Measurements from ENCODE around the gene SLC12A8. TPM values are rescaled to one million over a fixed set of nuclear protein-coding genes. Genes with fewer than 3 reads are reported as not detected.

Gene SLC12A8
- total and polyA plus RNA-seq, 12 donors = 1.0 to 5.9 (median 1.8) TPM

DNA sequence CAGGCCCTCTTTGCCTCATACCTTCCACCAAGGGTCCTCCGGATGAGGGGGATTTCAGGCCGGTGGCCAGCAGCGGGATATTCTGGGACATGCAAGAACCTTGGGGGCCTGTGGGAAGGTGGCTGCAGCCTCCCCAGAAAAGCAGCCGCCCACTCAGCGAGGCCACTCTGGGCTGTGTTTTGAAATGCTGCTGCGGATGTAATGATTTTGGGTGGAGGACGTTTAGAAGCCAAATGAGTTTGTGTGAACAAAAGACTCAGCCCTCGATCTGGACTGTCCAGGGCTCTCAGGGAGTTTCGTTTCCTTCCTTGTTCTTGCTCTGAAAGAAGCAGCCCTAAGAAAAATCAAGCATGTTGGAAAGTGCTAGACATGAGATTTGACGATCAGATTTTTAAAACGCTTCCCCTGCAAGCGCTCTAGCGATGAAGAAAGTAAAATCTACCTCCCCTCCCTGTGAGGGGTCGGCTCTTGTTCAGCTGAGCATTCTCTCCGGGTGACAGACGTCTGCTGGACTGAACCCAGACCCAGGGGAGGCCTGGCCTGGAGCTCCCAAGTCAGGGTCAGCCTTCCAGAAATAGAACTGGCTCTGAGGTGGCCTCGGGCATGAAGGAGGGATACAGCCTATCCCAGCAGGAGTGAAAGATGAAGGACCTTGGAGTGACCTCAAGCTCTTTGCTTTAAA is 169.7 kb downstream of the SLC12A8 start:
- Histone ChIP-seq H3K27ac (peak overlapping the region in 4 of 5 donors; percentile 65 to 73 (median 68)), H3K9me3 (replicated peaks in 1 of 3) (no peaks in the 10 kb centered on the region), H3K4me3 (peak overlapping the region in 1 of 4 donors; percentile 9), H3K27me3 (no peaks in the 10 kb centered on the region), H3K4me1 (replicated peaks in 1 of 2) (peaks cover 17 to 50% of the 10 kb centered on the region in 2 donors), H3K36me3 (replicated peaks in 1 of 2) (no peaks in the 10 kb centered on the region)
- DNase-seq = peak in 6 of 7 donors; percentile 34 to 60 (median 48)
- intact Hi-C loops (cut with DNase I) = no loop called here
- WGBS, 4 donors = 30 to 43% (median 36%) methylated on average over 12 to 17 of the region's 17 CpGs
- TF ChIP-seq POLR2A (IDR thresholded peaks at IDR 0.05) = no peak
- TF ChIP-seq, protein P1, sequence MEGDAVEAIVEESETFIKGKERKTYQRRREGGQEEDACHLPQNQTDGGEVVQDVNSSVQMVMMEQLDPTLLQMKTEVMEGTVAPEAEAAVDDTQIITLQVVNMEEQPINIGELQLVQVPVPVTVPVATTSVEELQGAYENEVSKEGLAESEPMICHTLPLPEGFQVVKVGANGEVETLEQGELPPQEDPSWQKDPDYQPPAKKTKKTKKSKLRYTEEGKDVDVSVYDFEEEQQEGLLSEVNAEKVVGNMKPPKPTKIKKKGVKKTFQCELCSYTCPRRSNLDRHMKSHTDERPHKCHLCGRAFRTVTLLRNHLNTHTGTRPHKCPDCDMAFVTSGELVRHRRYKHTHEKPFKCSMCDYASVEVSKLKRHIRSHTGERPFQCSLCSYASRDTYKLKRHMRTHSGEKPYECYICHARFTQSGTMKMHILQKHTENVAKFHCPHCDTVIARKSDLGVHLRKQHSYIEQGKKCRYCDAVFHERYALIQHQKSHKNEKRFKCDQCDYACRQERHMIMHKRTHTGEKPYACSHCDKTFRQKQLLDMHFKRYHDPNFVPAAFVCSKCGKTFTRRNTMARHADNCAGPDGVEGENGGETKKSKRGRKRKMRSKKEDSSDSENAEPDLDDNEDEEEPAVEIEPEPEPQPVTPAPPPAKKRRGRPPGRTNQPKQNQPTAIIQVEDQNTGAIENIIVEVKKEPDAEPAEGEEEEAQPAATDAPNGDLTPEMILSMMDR (IDR thresholded peaks at IDR 0.05) = no peak

DNA sequence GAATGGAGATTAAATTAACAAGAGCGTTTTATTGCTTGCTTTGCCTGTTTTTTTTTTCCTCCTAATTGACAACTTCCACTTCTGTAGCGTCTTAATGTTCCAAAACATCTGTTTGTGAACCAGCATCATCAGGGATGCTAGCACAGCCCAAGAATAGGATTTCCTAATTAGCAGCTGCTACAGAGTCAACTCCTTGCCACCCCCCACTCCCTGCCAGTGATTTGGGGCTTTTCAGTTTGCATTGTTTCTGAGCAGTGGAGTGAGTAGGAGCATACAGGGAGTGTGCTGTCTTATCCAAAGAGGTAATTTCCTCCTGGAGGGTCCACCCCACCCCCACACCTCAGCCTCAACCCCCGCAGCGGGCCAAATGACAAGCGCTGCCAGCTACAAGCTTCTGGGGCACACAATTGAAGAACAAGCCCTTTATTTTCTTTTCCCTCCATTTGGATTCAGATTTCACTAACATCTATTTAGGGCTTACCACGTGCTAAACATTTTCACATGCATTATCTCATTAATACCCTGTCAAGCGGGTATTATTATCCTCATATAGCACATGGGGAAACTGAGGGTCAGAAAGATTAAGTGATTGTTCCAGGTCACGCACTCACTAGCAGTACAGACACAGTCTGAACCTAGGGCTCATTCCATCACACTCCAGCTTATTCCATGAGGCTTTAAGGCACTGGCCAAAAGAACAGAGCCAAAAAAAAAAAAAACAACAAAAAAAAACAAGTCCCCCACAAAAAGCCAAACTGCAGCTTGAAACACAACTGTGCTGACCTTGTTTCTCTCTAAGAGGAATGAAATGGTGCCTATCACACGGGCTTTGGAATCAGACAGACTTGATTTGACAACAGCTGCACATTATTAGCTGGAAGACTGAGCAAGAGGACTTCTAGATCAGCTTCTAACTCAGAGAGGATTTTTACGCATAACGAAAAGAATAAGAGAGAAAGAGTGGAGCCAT is 173.1 kb downstream of the SLC12A8 start:
- intact Hi-C loops (cut with DNase I) = no loop called here
- Histone ChIP-seq H3K27me3 (no peaks in the 10 kb centered on the region), H3K36me3 (replicated peaks in 1 of 2) (no peaks in the 10 kb centered on the region), H3K4me1 (replicated peaks in 1 of 2) (peaks cover 17 to 37% of the 10 kb centered on the region in 2 donors), H3K4me3 (no peak overlapping the region), H3K27ac (peak overlapping the region in 2 of 5 donors; percentile 26 to 46), H3K9me3 (replicated peaks in 1 of 3) (no peaks in the 10 kb centered on the region)
- no peak for TF ChIP-seq POLR2A (IDR thresholded peaks at IDR 0.05)
- TF ChIP-seq, protein P1 (IDR thresholded peaks at IDR 0.05) = no peak
- no peak for DNase-seq
- WGBS, 4 donors = 63 to 71% (median 67%) methylated on average over 11 of the region's 11 CpGs

DNA sequence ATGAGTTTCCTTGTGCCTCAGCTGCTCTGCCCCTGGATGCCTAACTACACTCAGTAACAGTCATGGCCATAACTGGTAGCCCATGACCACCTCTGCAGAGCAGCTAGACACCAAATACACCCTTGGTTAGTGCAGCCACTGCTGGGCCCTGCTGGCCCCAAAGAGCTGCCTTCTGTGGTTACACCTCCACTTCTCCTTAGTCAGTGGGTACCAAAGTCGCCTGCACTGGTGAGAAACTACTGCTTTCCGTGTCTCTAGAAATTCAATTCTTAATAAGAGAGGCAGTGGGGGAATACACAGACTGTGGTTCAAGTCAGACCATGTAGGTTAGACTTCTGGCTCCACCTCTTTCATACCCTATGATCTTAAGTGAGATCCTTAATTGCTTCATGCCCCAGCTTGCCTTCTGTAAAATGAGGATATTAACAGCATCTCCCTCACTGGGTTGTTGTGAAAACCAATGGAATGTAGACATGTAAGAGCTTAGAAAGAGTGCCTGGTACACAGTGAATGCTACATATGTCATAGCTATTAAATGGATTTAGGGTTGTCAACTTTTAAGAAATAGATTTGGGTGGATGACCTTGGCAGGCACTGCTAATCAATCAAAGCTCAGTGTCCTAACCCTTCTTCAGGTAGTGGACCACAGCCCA is 174.9 kb downstream of the SLC12A8 start:
- peak in 1 of 7 donors; percentile 9 for DNase-seq
- peaks cover 4 to 19% of the 10 kb centered on the region in 2 donors for H3K4me1 ChIP-seq (replicated peaks in 1 of 2)
- no peaks in the 10 kb centered on the region for H3K36me3 ChIP-seq (replicated peaks in 1 of 2)
- intact Hi-C loops (cut with DNase I) = no loop called here
- no peak overlapping the region for H3K4me3 ChIP-seq
- H3K9me3 ChIP-seq (replicated peaks in 1 of 3) = no peaks in the 10 kb centered on the region
- H3K27me3 ChIP-seq = no peaks in the 10 kb centered on the region
- 70 to 94% (median 91%) methylated on average over 2 of the region's 2 CpGs for WGBS, 4 donors
- TF ChIP-seq POLR2A (IDR thresholded peaks at IDR 0.05) = no peak
- TF ChIP-seq, protein P1 (IDR thresholded peaks at IDR 0.05) = no peak
- H3K27ac ChIP-seq = no peak overlapping the region

DNA sequence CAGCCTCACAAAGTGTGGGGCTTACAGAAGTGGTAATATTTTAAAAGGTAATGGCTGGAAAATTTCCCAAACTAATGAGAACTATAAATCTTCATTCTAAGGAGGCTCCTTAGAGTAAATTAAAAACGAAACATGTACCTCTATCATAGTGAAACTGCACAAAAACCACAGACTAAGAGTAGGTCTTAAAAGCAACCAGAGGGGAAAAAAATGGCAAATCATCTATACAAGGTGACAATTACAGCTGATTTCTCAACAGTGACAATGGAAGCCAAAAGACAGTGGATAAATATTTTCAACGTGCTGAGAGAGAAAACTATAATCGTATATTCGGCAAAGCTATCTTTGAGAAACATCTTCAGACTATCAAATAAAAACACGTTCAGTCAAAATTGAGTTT is 177.3 kb downstream of the SLC12A8 start:
- Histone ChIP-seq H3K4me3 (no peak overlapping the region), H3K27me3 (no peaks in the 10 kb centered on the region), H3K36me3 (replicated peaks in 1 of 2) (no peaks in the 10 kb centered on the region), H3K27ac (no peak overlapping the region), H3K9me3 (replicated peaks in 1 of 3) (no peaks in the 10 kb centered on the region), H3K4me1 (replicated peaks in 1 of 2) (peaks cover 0 to 9% of the 10 kb centered on the region in 2 donors)
- intact Hi-C loops (cut with DNase I) = no loop called here
- no peak for DNase-seq
- WGBS, 4 donors = 88 to 95% (median 94%) methylated on average over 5 of the region's 5 CpGs
- no peak for TF ChIP-seq POLR2A (IDR thresholded peaks at IDR 0.05)

All from adrenal gland (tissue), 12 donors.